ENCODE measurements around the gene TRIM58. TPM values are rescaled to one million over a fixed set of nuclear protein-coding genes. Genes with fewer than 3 reads are reported as not detected.

TRIM58 gene
- polyA plus RNA-seq, 1 donor (not counting 4 experiments of a cell fraction or from before 2014, with no cell fraction given) = 0.14 TPM

DNA sequence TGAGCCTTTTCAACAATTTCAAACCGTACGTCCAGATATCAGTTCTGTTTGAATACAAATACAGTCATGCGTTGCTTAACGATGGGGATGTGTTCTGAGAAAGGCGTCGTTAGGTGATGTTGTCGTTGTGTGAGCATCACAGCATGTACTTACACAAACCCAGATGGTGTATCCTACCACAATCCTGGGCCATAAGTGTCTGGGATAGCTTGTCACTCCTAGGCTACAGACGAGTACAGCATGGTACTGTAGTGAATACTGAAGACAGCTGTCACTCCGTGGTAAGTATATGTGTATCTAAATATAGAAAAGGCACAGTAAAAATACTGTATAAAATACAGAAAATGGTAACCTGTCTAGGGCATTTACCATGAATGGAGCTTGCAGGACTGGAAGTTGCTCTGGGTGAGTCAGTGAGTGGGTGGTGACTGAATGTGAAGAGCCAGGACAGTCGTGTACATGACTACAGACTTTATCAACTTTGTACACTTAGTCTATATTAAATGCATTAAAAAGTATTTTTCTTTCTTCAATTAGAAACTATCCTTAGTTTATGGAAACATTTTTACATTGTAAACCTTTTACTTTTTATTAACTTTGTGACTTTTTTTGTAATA lies 27.9 kb downstream of the TRIM58 start:
- Histone ChIP-seq H3K9me3 (ENCODE audit: control insufficient read depth, low read depth, low read length) (no peaks in the 10 kb centered on the region), H3K4me1 (ENCODE audit: control insufficient read depth, extremely low read depth, insufficient read depth, low read length) (no peaks in the 10 kb centered on the region), H3K27ac (ENCODE audit: control insufficient read depth, insufficient read depth, low read length) (no peak overlapping the region), H3K36me3 (ENCODE audit: control insufficient read depth in 2 of 2, extremely low read depth in 1 of 2, insufficient read depth in 2 of 2, low read length in 2 of 2) (no peaks in the 10 kb centered on the region), H2AFZ (ENCODE audit: control insufficient read depth, low read length) (no peak overlapping the region), H3K27me3 (ENCODE audit: control insufficient read depth, extremely low read depth, insufficient read depth, low read length) (no peaks in the 10 kb centered on the region), H3K9me1 (ENCODE audit: control insufficient read depth, extremely low read depth, insufficient read depth, low read length) (no peaks in the 10 kb centered on the region), H4K20me1 (ENCODE audit: control insufficient read depth, extremely low read depth, insufficient read depth, low read length) (no peaks in the 10 kb centered on the region), H3K79me2 (ENCODE audit: control insufficient read depth, insufficient read depth, low read length) (no peaks in the 10 kb centered on the region), H3K4me3 (ENCODE audit: control insufficient read depth in 2 of 3, extremely low read depth in 1 of 3, insufficient read depth in 2 of 3, low read depth in 1 of 3, low read length in 3 of 3) (no peak overlapping the region), H3K9ac (ENCODE audit: control insufficient read depth, extremely low read depth, insufficient read depth, low read length) (no peak overlapping the region), H3K4me2 (ENCODE audit: control insufficient read depth, extremely low read depth, insufficient read depth, low read depth, low read length) (no peak overlapping the region)
- no peak for FAIRE-seq
- TF ChIP-seq CTCF (optimal IDR thresholded peaks at IDR 0.05 in 1 of 3, IDR thresholded peaks at IDR 0.05 in 1 of 3, conservative IDR thresholded peaks at IDR 0.05 in 1 of 3; ENCODE audit: extremely low read depth in 1 of 3, insufficient read depth in 2 of 3, low read length in 3 of 3) (no peak), EZH2 (IDR thresholded peaks at IDR 0.05; ENCODE audit: low read length) (no peak)
- dilution Hi-C loops (cut with MboI; ENCODE audit: extremely low pct_ligation_motif_present, low sequenced_read_pairs) = no loop called here
- no peak for DNase-seq (ENCODE audit: low read depth, low spot score)

GRCh38 chr1:247895163-247895637 lies 38.2 kb downstream of the TRIM58 start, which contains the start of gene OR2W3:
OR2W3 (plus strand) TSS chr1:247895587; CDS start chr1:247895587, 0 bp downstream.
- TF ChIP-seq EZH2 (IDR thresholded peaks at IDR 0.05; ENCODE audit: low read length) = no peak
- TF ChIP-seq CTCF (optimal IDR thresholded peaks at IDR 0.05 in 1 of 3, IDR thresholded peaks at IDR 0.05 in 1 of 3, conservative IDR thresholded peaks at IDR 0.05 in 1 of 3; ENCODE audit: extremely low read depth in 1 of 3, insufficient read depth in 2 of 3, low read length in 3 of 3) = no peak
- DNase-seq (ENCODE audit: low read depth, low spot score) (no peak), FAIRE-seq (no peak)
- H3K36me3 ChIP-seq (ENCODE audit: control insufficient read depth in 2 of 2, extremely low read depth in 1 of 2, insufficient read depth in 2 of 2, low read length in 2 of 2) = no peaks in the 10 kb centered on the region
- no peaks in the 10 kb centered on the region for H3K27me3 ChIP-seq (ENCODE audit: control insufficient read depth, extremely low read depth, insufficient read depth, low read length)
- no peak within 1 kb of the TSS for H3K4me3 ChIP-seq (ENCODE audit: control insufficient read depth in 2 of 3, extremely low read depth in 1 of 3, insufficient read depth in 2 of 3, low read depth in 1 of 3, low read length in 3 of 3)
- no peaks in the 10 kb centered on the region for H4K20me1 ChIP-seq (ENCODE audit: control insufficient read depth, extremely low read depth, insufficient read depth, low read length)
- H3K79me2 ChIP-seq (ENCODE audit: control insufficient read depth, insufficient read depth, low read length) = no peaks in the 10 kb centered on the region
- no peak within 1 kb of the TSS for H3K4me2 ChIP-seq (ENCODE audit: control insufficient read depth, extremely low read depth, insufficient read depth, low read depth, low read length)
- H3K9me3 ChIP-seq (ENCODE audit: control insufficient read depth, low read depth, low read length) = peaks cover 3% of the 10 kb centered on the region
- dilution Hi-C loops (cut with MboI; ENCODE audit: extremely low pct_ligation_motif_present, low sequenced_read_pairs) = no loop called here
- H3K9me1 ChIP-seq (ENCODE audit: control insufficient read depth, extremely low read depth, insufficient read depth, low read length) = no peaks in the 10 kb centered on the region
- H3K27ac ChIP-seq (ENCODE audit: control insufficient read depth, insufficient read depth, low read length) = no peak within 1 kb of the TSS
- H3K9ac ChIP-seq (ENCODE audit: control insufficient read depth, extremely low read depth, insufficient read depth, low read length) = no peak within 1 kb of the TSS
- no peaks in the 10 kb centered on the region for H3K4me1 ChIP-seq (ENCODE audit: control insufficient read depth, extremely low read depth, insufficient read depth, low read length)
- no peak within 1 kb of the TSS for H2AFZ ChIP-seq (ENCODE audit: control insufficient read depth, low read length)
